Stimulated activated CD4-positive, alpha-beta T cell treated with anti-CD3 and anti-CD28 coated beads, Interleukin-15, amount 100 ng/mL, for 24 hours (primary cell): Measurements from ENCODE around the gene FUCA2.
"Not testable (repeated sequence)": the region's sequence is repeated elsewhere in the genome, so short reads cannot be mapped to it uniquely, and the experiment has no call there.

Experiments
- DNase-seq: peaks from one replicate; pipeline ENCODE4 v3.0.0-alpha.2; 2020

The FUCA2 gene

GRCh38 chr6:143535189-143535614 is 23.7 kb upstream of the FUCA2 start:
- DNase-seq = no peak

- DNase-seq = no peak
These were observed 20.4 kb upstream of the FUCA2 start for GRCh38 chr6:143531720-143532499.

DNA sequence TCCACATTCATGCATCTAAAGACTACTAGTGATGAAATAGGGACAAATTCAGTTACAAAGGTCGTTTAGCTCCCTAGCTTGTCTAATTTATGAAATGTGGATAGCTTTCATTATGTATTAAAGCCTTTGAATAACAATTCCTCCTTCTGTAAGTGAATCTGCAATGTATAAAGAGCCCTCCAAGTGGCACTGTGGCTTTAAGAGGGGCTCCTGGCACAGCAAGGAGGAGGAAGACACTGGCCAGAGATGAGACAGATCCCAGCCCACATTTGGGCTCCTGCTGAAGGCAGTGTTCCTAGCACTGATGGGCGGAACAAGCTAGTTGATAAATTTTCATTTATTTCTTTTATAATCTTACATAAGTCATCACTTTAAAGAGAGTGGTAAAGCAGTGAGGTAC is 17.6 kb upstream of the FUCA2 start:
- DNase-seq = no peak

DNA sequence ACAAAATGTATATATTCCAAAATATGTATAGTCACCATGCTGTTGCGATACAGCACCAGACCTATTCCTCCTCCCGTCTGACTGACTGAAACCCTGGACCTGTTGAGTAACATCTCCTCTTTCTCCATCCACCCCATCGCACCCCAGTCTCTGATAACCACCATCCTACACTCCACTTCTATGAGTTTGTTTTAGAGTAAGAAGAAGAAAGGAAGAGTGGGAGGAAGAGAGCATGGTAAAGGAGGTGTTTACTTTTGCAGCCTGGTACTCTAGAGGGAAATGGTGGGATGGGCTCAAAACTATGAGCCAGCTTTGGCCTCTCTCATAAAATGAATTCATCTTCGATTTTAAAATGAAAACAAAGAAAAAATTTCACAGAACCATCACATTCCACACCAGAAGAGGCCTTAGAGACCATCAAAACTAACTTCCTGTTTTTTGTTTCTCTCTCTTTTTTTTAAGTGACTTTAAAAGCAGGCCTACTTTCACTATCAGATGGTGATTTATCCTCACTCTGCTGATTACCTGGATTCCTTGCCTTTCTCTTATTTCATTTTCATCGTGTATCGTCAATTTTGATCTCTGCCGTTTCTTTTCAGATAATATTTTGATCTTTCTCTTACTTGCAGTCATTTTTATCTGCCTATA is 16.8 kb upstream of the FUCA2 start:
- no peak for DNase-seq

DNA sequence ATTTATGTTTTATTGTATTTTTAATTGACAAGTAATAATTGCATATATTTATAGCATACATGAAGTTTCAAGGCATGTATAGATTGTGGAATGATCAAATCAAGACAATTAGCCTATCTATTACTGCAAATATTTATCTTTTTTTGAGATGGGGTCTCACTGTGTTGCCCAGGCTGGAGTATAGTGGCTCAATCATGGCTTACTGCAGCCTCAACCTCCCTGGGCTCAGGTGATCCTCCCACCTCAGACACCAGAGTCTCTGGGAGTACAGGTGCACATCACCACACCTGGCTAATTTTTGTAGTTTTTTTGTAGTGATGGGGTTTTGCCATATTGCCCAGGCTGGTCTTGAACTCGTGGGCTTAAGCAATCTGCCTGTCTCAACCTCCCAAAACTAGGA is 16.2 kb upstream of the FUCA2 start:
- no peak for DNase-seq

DNA sequence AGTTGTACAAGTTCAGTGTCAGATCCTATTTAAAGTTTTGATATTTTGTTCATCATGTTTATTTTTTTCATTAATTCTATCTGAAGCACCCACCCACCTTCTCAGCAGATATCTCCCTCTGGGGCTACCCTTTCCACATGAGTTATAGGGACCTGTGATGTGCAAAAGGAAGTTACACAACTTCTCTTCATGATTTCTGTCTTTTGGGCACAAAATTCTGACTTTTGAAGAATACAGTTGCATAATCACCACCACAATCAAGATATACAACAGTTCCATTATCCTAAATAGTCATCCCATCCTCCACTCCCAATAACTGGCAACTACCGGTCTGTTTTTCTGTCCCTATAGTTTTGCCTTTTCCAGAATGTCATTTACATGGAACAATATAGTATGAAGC is 13.8 kb upstream of the FUCA2 start:
- no peak for DNase-seq

DNA sequence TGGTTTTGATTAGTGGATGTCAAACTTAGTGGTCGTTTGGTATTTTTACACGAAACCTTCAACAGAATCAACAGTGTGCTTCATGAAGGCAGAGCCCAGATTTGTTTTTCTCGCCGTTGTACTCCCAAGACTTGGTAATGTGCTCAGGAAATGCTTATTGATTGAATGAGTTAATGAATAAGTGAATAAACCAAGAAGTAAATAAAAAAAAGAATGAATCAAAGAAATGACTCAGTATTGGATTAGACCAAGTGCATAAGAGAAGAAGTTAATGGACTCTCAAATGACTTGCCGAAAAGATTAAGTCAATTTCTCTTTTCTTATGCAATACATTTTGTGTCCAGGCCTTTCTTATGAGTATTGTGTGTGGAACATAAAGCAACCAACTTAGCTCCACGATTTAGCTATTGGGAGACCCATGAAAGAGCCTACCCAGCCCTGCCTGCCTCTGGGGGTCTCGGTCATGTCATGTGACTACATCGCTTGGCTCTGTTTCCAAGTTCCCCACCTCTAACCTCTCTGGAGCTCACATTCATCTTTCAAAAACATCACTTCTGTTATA is 10.6 kb upstream of the FUCA2 start:
- DNase-seq = no peak

DNA sequence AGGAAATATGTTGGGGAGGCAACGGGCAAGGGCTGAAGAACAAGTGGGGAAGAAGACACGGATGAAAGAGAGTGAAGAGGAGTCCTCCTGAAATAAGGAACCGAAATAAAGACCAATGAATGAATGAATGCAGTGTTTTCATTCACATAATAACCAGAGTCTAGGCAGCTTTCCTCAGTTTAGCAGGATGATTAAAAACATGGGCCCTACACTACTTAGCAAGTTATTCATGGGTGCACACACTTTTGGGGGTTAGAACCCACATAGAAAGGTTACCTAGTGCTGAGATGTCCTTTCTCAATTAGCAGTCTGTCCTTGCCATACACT is 5.9 kb upstream of the FUCA2 start:
- DNase-seq = no peak

DNA sequence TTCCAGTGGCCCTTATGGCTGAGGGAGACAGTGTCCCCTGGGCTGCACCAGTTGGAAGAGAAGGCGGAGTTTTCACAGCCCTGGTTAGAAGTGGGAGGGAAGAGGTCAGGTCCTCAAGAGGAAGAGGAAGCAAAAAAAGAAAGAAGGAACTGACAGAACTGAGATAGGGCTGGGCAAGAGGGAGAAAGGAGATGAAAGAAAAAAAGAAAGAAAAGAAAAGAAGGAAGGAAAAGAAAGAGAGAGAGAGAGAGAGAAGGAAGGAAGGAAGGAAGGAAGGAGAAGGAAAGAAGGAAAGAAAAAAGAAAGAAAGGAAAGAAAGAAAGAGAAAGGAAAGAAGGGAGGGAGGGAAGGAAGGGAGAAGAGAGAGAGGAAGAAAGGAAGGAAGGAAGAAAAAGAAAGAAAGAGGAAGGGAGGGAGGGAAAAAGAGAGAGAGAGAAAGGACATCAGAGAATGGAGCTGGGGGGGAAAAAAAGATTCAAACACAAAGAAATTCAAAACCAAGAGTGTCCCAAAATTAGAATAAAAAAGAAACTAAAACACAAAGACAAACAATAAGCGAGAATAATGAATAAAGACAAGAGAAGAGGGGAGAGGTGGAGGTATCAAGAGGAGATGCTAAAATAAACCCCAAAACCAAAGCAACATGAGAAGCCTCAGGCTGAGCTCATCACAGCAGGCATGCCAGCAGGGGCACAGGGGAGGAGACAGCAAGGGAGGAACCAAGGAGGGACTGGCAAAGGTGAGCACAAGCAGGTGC is 5.3 kb upstream of the FUCA2 start:
- no peak for DNase-seq

GRCh38 chr6:143515766-143516355 is 4.3 kb upstream of the FUCA2 start:
- DNase-seq = no peak

GRCh38 chr6:143515061-143515760 is 3.7 kb upstream of the FUCA2 start:
- no peak for DNase-seq

- DNase-seq = peak; percentile 50
These were observed 1.9 kb upstream of the FUCA2 start for GRCh38 chr6:143513410-143513809.

DNA sequence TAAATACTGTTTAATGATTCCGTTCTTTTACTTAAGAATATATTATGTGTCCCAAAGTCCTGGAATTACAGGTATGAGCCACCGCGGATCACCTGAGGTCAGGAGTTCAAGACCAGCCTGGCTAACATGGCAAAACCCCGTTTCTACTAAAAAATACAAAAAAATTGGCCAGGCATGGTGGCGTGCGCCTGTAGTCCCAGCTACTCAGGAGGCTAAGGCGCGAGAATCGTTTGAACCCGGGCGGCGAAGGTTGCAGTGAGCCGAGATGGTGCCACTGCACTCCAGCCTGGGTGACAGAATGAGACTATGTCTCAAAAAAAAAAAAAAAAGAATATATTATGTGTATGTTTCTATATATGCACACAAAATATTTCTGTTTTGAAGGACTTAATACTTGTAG is 1.2 kb downstream of the FUCA2 start:
- not testable (repeated sequence) for DNase-seq

GRCh38 chr6:143507358-143508145 is 4.0 kb downstream of the FUCA2 start:
- no peak for DNase-seq

DNA sequence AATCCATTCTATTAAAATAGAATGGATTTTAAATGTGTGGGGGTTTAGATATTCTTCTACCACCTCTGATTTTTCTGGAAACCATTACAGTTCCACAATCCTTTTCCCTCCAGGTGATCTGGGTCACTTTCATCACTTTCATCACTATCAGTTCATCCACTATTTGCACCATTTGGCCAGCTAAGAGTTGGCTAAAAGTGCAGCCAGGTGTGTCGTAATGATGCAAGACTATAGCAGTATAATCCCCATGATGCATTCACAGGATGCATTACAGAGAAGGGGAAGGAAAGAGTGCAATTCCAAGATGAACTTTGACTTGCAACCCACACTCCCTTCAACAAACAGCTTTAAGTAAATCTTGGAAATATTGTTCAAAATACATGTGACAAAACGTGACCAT is 4.9 kb downstream of the FUCA2 start:
- DNase-seq = no peak

DNA sequence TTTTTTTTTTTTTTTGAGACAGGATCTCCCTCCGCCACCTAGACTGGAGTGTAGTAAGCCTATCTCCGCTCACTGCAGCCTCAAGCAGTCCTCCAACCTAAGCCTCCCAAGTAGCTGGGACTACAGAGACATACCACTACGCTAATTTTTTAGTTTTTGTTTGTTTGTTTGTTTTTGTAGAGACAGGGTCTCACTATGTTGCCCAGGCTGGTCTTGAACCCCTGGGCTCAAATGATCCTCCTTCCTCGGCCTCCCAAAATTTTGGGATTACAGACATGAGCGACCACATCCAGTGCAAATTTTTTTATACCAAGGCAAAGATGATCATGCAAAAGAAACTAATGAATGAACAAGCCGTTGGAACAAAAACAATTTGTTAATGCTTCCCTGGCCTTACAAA is 5.3 kb downstream of the FUCA2 start:
- no peak for DNase-seq

- no peak for DNase-seq
These were observed 6.0 kb downstream of the FUCA2 start for GRCh38 chr6:143505537-143505936.

DNA sequence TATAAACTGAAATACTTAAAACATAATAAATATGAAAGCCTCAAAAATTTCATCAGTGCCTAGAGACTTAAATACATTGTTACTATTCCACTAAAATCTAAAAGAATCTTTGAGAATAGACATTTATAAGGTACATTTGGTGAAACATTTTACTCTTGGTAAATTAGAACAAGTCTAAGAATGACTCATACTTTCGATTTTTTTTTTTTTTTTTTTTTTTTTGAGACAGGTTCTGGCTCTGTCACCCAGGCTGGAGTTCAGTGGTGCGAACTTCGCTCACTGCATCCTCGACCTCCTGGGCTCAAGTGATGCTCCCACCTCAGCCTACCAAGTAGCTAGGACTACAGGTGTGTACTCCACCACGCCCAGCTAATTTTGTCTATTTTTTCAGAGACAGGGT is 6.4 kb downstream of the FUCA2 start:
- no peak for DNase-seq

DNA sequence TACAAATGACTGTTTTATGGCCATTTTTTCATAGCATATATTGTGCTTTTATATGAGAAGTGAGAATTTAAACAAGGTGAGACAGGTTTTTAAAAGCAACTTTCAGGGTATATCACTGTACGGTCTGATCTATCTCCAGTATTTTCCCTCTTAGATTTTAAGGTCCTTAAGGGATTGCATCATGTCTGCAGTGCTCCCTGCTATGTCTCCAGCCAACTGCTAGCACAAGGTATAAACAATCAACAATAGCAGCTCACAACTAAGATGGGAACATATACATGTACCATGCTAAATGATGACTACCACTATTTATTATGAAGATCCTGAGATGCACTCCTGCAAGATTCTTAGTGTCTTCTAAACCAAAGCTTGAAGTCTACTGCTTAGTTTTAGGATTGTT is 7.2 kb downstream of the FUCA2 start:
- no peak for DNase-seq

DNA sequence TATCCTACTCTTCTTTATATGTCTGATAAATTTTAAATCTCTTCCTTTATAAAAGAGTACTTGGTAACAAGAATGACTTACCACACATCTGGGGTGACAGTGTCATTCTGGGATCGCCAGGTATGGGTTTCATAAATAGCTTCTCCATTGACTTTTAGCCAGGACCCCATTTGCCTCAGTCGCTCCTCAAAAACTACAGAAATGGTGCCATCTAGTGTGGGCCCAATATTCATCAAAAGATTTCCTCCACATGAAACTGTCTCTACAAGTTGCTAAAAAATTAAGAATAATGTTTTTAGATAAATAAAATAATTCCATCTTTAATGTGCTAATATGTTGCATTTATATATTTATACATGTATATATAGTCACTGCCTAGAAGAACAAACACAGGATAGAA is 9.7 kb downstream of the FUCA2 start:
- no peak for DNase-seq

- DNase-seq = no peak
These were observed 13.1 kb downstream of the FUCA2 start for GRCh38 chr6:143498428-143498827.

DNA sequence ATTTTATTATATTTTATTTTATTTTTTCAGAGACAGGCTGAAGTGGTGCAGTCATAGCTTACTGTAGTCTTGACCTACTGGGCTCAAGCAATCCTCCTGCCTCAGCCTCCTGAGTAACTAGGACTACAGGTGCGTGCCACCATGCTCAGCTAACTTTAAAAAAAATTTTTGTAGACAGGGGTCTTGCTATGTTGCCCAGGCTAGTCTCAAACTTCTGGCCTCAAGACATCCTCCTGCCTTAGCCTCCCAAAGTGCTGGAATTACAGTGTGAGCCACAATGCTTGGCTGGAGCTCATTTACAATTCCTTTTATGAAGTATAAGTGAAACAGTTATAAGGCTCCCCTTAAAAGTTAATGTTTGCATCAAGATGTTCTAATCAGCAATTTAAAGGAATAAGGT is 14.5 kb downstream of the FUCA2 start:
- DNase-seq = no peak
